ENCODE measurements around the gene ZBTB5.
"Not testable (repeated sequence)": the region's sequence is repeated elsewhere in the genome, so short reads cannot be mapped to it uniquely, and the experiment has no call there.

The ZBTB5 gene

DNA sequence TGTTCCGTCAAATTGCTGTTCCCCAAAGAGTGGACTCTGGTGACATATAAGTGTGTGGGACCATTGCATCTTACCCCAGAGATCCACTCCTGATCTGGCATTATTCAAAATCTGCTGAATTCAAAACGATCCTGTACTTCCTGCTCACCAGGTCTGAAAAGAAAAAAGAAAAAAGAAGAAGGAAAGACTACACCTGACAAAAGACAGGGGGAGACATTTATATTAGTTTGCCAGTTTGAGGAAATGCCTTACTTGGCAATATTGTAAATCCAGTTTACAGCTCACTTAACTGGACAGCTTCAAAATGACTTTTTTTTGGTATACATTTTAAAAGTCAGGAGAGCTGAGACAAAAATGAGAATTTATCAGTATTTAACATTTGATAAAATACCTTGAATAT lies 57.8 kb downstream of the ZBTB5 start:
- no peak for DNase-seq

DNA sequence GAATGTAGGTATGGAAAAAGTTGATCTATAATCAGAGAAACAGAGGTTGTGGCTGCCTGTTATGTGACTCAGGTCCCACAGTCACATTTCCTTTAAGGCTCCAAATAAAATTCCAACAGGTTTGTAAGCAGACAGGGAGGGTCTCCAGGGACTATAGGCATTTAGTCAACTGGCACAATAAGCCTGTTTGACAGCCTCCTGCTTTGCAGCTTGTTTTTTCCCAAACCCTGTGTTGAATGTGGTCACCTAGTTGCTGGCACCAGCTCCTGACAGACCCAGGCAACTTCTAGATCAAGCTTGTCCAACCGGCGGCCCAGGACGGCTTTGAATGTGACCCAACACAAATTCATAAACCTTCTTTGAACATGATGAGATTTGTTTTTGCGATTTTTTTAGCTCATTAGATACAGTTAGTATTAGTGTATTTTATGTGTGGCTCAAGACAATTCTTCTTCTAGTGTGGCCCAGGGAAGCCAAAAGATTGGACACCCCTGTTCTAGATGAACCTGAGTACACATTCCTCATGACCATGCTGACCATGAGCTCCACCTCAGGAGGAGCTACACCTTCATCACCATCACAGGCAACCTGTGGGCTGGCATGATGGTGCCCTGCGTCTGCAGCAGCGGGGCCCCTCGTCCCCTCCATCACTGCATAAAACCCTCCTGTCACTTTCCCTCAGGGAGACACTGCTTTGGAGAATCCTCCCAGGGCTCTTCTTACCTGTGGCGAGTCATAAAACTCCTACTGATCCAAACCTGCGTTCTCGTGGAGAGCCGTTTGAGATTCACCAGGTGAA lies 58.4 kb downstream of the ZBTB5 start:
- no peak for DNase-seq

DNA sequence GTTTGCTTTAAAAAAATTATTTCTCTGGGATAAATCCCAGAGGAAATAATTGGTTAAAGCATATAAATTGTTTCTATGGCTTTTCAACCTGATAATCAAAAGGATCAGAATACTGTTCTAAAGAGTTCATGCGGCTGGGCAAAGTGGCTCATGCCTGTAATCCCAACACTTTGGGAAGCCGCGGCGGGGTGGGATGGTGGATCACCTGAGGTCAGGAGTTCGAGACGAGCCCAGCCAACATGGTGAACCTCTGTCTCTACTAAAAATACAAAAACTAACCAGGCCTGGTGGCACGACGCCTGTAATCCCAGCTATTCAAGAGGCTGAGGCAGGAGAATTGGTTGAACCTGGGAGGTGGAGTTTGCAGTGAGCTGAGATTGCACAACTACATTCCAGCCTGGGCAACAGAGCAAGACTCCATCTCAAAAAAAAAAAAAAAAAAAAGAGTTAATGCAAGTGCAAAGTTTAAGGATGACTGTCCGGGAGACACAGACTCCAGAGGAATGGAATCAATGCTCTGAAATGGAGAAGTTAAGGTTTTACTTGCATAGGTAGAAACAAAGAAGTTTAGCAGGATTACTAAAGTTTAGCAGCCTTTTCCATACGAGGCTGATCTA lies 59.4 kb downstream of the ZBTB5 start:
- no peak for DNase-seq

DNA sequence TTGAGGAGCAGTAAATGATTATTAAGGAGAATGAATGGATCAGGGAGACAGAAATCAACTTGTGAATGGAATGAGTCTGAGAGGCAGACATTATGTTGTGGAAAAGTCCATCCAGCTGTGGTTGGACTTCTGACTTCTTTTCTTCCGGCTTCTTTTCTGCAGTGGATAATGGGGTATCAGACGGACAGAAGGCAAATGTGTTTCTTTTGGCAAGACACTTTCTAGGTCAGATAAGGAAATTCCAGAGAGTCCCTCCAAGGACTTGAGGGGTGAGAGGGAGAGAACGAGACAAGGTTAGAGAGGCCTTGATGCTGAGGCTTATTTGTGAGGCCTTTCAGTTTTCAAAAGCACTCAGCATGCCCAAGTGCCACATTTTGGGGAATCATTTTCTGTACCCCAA lies 59.9 kb downstream of the ZBTB5 start:
- DNase-seq, result no peak

DNA sequence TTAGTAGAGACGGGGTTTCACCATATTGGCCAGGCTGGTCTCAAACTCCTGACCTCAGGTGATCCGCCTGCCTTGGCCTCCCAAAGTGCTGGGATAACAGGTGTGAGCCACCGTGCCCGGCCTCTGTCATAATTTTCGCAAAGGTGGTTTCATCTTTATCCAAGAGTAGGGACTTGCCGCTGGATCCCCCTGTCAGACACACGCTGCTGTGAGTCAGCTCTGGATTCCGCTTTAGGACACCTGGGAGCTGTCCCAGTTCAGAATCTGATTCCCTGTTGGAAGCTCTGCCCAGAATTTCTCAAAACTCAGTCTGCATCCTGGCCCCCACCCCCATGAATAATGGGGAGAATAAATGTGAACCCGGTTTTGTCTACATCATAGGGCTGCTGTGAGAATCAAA lies 60.7 kb downstream of the ZBTB5 start:
- DNase-seq, result no peak

DNA sequence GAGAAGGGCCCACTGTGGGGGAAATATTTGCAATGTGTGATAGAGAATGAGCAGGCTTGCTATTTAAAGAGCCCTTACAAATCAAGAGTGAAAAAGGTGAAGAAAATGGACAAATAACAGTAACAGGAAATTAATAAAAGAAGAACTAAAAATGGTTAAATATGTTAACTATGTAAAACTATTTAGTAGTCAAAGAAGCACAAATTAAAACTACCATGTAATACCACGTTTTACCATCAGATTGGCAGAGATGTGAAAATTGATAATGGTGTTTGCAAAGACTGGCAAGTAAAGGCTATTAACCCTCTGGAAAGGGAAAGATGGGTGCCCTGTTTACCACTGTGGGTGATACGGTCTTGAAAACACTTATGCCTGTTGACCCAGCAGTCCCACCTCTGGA lies 65.9 kb downstream of the ZBTB5 start:
- DNase-seq, result no peak

DNA sequence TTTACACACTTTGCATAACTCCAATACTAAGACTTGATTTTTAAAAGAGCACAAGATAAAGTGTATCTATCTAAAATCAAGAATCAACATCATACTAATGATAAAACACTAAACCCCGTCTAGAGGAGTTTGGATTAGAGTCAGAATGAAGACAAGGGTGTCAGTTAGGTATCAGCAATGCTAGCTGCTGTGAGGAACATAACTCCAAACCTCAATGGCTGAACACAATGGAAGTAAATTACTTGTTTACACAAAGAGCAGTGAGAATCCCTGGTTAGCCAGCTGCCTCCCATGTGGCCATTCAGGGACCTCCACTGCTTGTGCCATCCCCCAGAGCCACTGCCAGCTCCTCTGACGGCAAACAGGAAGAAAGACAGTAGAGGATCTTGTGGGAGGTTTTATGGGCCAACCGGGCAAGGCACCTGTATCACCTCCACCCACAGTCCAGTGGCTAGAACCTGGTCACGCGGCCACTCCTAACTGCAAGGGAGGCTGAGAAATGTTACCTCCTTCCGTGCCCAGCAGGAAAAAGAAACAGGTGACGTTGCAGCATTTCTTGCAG lies 66.7 kb downstream of the ZBTB5 start:
- DNase-seq, result no peak

DNA sequence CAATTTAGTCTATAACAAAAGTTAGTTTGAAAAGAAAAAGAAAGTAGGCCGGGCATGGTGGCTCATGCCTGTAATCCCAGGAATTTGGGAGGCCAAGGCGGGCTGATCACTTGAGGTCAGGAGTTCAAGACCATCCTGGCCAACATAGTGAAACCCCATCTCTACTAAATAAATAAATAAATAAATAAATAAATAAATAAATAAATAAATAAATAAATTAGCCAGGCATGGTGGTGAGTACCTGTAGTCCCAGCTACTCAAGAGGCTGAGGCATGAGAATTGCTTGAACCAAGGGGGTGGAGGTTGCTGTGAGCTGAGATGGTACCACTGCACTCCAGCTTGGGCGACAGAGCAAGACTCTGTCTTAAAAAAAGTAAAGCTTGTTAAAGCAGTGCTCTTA lies 67.3 kb downstream of the ZBTB5 start:
- not testable (repeated sequence) for DNase-seq

DNA sequence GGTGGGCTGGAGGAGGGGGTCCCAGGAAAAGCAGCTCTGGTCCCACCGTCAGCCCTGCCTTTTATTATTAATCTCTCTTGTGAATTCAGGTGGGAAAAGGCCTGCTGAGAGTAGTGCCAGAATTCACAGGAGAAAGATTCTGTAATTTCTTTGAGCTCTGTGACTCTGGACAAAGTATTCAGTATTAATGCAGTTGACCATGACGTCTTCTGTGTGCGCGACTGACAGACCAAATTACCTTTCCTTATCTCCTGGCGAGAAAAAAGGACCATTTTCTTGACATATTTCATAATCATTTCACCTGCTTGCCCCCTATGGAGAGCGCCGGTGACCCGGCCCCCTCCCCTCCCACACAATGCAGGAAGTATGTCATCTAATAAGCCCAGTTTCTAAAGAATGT lies 69.6 kb downstream of the ZBTB5 start:
- no peak for DNase-seq

DNA sequence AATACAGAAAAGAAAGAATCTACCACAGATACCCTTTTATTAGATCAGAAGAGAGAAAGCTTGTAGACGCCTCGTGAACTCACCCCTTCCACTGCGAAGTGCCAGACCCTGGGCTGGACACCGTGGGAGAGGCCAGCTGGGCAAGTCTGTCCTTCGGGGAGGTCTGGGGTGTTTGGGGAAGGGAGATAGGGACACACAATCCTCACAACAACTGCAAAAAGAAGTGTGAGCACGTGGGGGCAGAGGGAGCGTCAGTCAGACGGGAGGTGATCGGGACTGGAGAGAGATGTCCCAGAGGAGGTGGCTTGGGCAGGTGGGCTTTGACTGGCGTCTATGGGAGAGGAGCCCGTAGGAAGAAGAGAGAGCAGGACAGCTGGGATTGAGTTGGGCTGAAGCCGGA lies 70.0 kb downstream of the ZBTB5 start:
- DNase-seq, result no peak

DNA sequence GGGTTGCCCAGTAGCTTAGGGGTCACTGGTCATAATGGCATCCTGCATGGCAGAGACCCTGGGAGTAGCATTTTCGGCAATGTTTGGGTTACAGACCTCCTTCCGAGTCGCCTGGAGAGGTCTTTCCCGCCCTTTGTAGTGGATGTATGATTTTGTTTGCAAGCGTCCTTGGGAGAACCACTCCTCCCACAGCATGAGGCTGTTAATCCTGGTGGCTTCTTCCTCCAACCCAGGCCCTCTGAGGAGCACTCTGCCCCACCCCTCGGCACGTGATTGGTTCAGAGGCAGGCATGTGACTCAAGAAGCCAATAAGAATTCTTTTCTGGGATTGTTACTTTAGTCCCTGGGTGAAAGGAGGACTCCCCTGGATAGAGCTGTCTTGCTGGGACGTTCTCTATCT lies 73.0 kb downstream of the ZBTB5 start:
- no peak for DNase-seq

DNA sequence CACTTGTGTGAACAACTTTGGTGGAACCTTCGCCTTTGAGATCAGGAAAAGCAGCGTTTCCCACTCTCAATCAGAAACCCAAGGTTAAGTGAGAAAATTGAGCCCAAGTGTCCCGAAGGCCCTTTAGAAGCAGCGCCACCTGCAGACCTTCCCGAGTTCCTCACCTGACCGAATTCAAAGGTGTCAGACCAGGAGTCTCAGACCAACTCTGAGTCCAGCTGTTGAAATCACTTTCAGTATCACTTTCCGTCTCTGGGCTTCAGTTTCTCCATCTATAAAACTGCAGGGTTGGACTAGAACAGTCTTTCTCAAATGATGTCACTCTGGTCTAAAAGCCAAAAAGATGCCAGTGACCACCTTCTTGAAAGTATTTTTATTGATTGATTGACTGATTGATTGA lies 74.5 kb downstream of the ZBTB5 start:
- DNase-seq, result no peak
